Measurements from ENCODE around the gene ADCYAP1R1. TPM values are rescaled to one million over a fixed set of nuclear protein-coding genes. Genes with fewer than 3 reads are reported as not detected.

Gene ADCYAP1R1
- total RNA-seq, 1 experiment from 2014 or later, result 8.9 TPM

DNA sequence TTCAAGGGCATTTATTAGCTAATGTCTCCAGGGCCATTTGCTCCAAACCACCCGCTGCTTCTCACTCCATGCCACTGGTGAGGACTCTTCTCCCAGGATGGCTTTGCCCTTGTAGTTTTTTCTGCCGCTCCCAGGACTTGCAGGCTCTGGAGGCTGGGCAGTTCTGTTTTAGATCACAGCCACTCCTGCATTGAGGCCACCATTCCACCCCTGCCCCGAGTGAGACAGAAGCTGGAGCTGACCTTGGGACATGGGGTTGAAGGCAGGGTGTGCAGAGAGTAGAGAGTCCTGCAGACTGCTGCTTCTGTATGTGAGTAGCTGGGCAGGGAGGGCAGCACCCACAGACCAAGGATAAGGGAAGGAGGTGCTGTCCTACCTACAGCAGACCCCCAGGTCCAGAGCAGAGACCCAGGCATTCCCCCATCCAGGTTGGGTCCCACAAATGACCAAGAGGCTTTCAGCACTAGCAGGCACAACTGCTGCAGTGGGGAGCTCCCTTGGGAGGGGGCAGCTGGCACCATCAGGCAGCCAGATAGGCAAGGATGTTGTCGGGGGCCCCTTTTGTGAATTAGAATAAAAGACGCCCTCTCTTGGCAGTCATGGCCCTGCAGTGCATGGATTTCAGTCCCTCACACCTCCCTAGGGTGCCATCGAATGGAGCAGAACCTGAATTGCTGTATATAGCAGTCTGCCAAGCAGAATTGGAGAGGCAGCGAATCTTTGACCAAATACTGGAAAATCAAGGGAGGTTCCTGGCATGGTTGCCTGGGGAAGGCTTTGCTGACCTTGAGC lies 22.7 kb upstream of the ADCYAP1R1 start:
- Histone ChIP-seq H2AK5ac (ENCODE audit: insufficient read length, low read length) (no peak overlapping the region), H2BK20ac (ENCODE audit: low read depth, low read length, poor library complexity, severe bottlenecking) (no peak overlapping the region), H2BK15ac (ENCODE audit: low read depth, low read length) (no peak overlapping the region), H4K20me1 (ENCODE audit: control insufficient read depth, insufficient read depth, insufficient read length) (no peaks in the 10 kb centered on the region), H3K14ac (ENCODE audit: insufficient read depth, low read length) (no peak overlapping the region), H3K27me3 (ENCODE audit: insufficient read depth, low read length) (no peaks in the 10 kb centered on the region), H3K4me1 (ENCODE audit: insufficient read depth, low read length) (no peaks in the 10 kb centered on the region; the same call in 1 of the 2 replicates), H3T11ph (ENCODE audit: low read length) (no peak overlapping the region), H3K79me1 (ENCODE audit: insufficient read depth, low read depth, low read length, poor library complexity, severe bottlenecking) (no peaks in the 10 kb centered on the region), H4K5ac (ENCODE audit: insufficient read length, low read depth, low read length) (no peak overlapping the region), H3K9ac (ENCODE audit: extremely low read depth, insufficient read length, low read length) (no peak overlapping the region), H3K56ac (ENCODE audit: insufficient read length, low read depth, low read length) (no peak overlapping the region), H2BK5ac (ENCODE audit: insufficient read length, low read length) (no peak overlapping the region), H3K27ac (ENCODE audit: insufficient read length, low read depth, low read length) (no peak overlapping the region), H3K18ac (ENCODE audit: insufficient read length, low read depth, low read length) (no peak overlapping the region), H2BK120ac (ENCODE audit: low read depth, low read length, poor library complexity, severe bottlenecking) (no peak overlapping the region), H3K9me3 (ENCODE audit: control insufficient read depth, low read depth, low read length) (no peaks in the 10 kb centered on the region), H2BK12ac (ENCODE audit: insufficient read length, low read depth, low read length) (no peak overlapping the region), H3K23me2 (ENCODE audit: insufficient read length, low read depth, low read length, poor library complexity, severe bottlenecking) (no peaks in the 10 kb centered on the region), H3K79me2 (ENCODE audit: insufficient read depth, low read length) (no peaks in the 10 kb centered on the region), H4K8ac (replicated peaks; ENCODE audit: insufficient read length, low read depth, low read length) (no peak overlapping the region), H3K4me2 (ENCODE audit: insufficient read depth, insufficient read length, low read length) (no peak overlapping the region), H3K23ac (ENCODE audit: insufficient read length, low read depth, low read length) (no peak overlapping the region), H4K91ac (ENCODE audit: insufficient read length, low read depth, low read length) (no peak overlapping the region), H3K4ac (ENCODE audit: low read depth, low read length) (no peak overlapping the region), H2AFZ (ENCODE audit: low read length) (no peak overlapping the region)
- Mint-ChIP-seq H3K27me3 (ENCODE audit: low read depth) (peaks cover 15% of the 10 kb centered on the region), H3K4me3 (no peak overlapping the region), H3K9me3 (peaks cover 0 to 3% of the 10 kb centered on the region in 2 experiments; a peak in 2 of 5 replicates), H3K36me3 (ENCODE audit: insufficient read depth in 1 of 3, low read depth in 3 of 3) (no peaks in the 10 kb centered on the region; a peak in 2 of 7 replicates), H3K4me1 (peaks cover 23 to 25% of the 10 kb centered on the region in 2 experiments), H3K27ac (peak overlapping the region in 1 of 3 experiments; percentile 85; a peak in 2 of 7 replicates)
- no peak for DNase-seq
- TF ChIP-seq, protein P1, sequence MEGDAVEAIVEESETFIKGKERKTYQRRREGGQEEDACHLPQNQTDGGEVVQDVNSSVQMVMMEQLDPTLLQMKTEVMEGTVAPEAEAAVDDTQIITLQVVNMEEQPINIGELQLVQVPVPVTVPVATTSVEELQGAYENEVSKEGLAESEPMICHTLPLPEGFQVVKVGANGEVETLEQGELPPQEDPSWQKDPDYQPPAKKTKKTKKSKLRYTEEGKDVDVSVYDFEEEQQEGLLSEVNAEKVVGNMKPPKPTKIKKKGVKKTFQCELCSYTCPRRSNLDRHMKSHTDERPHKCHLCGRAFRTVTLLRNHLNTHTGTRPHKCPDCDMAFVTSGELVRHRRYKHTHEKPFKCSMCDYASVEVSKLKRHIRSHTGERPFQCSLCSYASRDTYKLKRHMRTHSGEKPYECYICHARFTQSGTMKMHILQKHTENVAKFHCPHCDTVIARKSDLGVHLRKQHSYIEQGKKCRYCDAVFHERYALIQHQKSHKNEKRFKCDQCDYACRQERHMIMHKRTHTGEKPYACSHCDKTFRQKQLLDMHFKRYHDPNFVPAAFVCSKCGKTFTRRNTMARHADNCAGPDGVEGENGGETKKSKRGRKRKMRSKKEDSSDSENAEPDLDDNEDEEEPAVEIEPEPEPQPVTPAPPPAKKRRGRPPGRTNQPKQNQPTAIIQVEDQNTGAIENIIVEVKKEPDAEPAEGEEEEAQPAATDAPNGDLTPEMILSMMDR (conservative IDR thresholded peaks at IDR 0.05), result peak; percentile 25; the same call in 1 of the 3 replicates
- no CpG with 5 or more reads among the region's 7 CpGs for WGBS (ENCODE audit: extremely low coverage, insufficient read length, low lambda C conversion rate)
